Transverse colon (tissue), 4 donors: Measurements from ENCODE around the gene RFX1.

ENCODE experiments used
- CTCF ChIP-seq, 5 experiments: fragments of 200-600 bp in 3 of 5; fragments of 450-650 bp in 2 of 5; sonication (generic) in 3 of 5; IDR thresholded peaks; 1 replicate in 2 of 5; 2 replicates in 3 of 5; pipeline ENCODE4 v1.5.1; 2016 to 2017; ENCODE audit warnings: antibody characterized with exemption in 5 of 5, inconsistent platforms in 3 of 5, mild to moderate bottlenecking in 2 of 5, moderate library complexity in 1 of 5
- EP300 ChIP-seq: sonication (generic); formaldehyde crosslinking; IDR thresholded peaks from one replicate; pipeline ENCODE4 v1.6.1; 2017; ENCODE audit warnings: antibody characterized with exemption, low read depth
- POLR2A ChIP-seq: fragments of 450-650 bp; IDR thresholded peaks from one replicate; pipeline ENCODE4 v1.6.1; 2016; ENCODE audit warnings: antibody characterized with exemption, mild to moderate bottlenecking, moderate library complexity
- POLR2AphosphoS5 ChIP-seq, 3 donors: sonication (generic); formaldehyde crosslinking; IDR thresholded peaks; one replicate each; pipeline ENCODE4 v1.6.1; 2016; ENCODE audit warnings: antibody characterized with exemption in 3 of 3

- TF ChIP-seq CTCF (IDR thresholded peaks at IDR 0.05): no peak
- no peak for TF ChIP-seq EP300
- no peak for TF ChIP-seq POLR2AphosphoS5 (IDR thresholded peaks at IDR 0.05)
- TF ChIP-seq POLR2A: no peak
These were observed 22.8 kb downstream of the RFX1 start for GRCh38 chr19:13983213-13983889.
